Measurements from ENCODE around the gene F11.

DNA sequence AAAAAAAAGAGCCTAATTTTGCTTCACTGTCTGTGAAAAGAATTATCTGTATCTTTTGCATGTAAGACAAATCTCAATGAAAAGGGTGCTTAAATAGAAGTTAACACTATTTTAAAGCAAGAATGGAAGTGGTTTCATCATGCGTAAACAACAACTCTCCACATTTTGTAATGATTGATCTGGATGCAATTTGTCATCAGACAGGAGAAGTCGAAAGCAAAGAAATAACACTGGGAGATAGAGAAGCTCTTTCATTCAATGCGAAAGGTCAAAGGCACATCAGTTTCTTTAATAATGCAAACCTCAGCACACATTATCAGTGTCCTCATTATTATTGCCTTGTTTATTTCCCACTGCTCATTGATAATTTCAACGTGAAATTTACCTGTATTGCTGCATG is 29.9 kb upstream of the F11 start:
- TF ChIP-seq RAD21 (CRISPR knock-in tag; IDR thresholded peaks at IDR 0.05), result no peak
- no peak for TF ChIP-seq ETS1 (CRISPR knock-in tag; IDR thresholded peaks at IDR 0.05)
- TF ChIP-seq, protein P1, sequence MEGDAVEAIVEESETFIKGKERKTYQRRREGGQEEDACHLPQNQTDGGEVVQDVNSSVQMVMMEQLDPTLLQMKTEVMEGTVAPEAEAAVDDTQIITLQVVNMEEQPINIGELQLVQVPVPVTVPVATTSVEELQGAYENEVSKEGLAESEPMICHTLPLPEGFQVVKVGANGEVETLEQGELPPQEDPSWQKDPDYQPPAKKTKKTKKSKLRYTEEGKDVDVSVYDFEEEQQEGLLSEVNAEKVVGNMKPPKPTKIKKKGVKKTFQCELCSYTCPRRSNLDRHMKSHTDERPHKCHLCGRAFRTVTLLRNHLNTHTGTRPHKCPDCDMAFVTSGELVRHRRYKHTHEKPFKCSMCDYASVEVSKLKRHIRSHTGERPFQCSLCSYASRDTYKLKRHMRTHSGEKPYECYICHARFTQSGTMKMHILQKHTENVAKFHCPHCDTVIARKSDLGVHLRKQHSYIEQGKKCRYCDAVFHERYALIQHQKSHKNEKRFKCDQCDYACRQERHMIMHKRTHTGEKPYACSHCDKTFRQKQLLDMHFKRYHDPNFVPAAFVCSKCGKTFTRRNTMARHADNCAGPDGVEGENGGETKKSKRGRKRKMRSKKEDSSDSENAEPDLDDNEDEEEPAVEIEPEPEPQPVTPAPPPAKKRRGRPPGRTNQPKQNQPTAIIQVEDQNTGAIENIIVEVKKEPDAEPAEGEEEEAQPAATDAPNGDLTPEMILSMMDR (CRISPR knock-in tag; IDR thresholded peaks at IDR 0.05), result no peak

Data from HepG2 (cell line).